ENCODE data around the gene UBR3. TPM values are rescaled to one million over a fixed set of nuclear protein-coding genes. Genes with fewer than 3 reads are reported as not detected.

UBR3 gene
- polyA plus RNA-seq, 1 donor from 2014 or later = 75.2 TPM

GRCh38 chr2:169778446-169778845, 48.8 kb upstream of the UBR3 start:
- no peaks in the 10 kb centered on the region for H3K27me3 ChIP-seq (ENCODE audit: insufficient read depth, low read depth, low read length)
- no peaks in the 10 kb centered on the region for H3K9me3 ChIP-seq (ENCODE audit: low read length)
- TF ChIP-seq MXI1 (conservative IDR thresholded peaks at IDR 0.05; ENCODE audit: poor library complexity, severe bottlenecking) (no peak), SMC3 (conservative IDR thresholded peaks at IDR 0.05; ENCODE audit: poor library complexity) (no peak), EZH2 (IDR thresholded peaks at IDR 0.05; ENCODE audit: borderline replicate concordance, insufficient read depth, low read length, poor library complexity, severe bottlenecking) (no peak), EP300 (conservative IDR thresholded peaks at IDR 0.05; ENCODE audit: poor library complexity, severe bottlenecking) (no peak), TAF1 (IDR thresholded peaks at IDR 0.05; ENCODE audit: low read depth) (no peak), RAD21 (conservative IDR thresholded peaks at IDR 0.05) (no peak), POLR2AphosphoS5 (IDR thresholded peaks at IDR 0.05) (no peak), CTCF (IDR thresholded peaks at IDR 0.05; ENCODE audit: poor library complexity, severe bottlenecking) (no peak), REST (IDR thresholded peaks at IDR 0.05; ENCODE audit: borderline replicate concordance) (no peak)
- no peaks in the 10 kb centered on the region for H3K9me2 ChIP-seq (ENCODE audit: insufficient read depth, low read length)
- no peak overlapping the region for H3K4me2 ChIP-seq (ENCODE audit: low read length)
- H3K4me3 ChIP-seq (ENCODE audit: low read length) = no peak overlapping the region
- H4K20me1 ChIP-seq (ENCODE audit: insufficient read depth) = no peaks in the 10 kb centered on the region
- H3K79me2 ChIP-seq (replicated peaks; ENCODE audit: insufficient read depth, low read length) = no peaks in the 10 kb centered on the region
- H3K36me3 ChIP-seq (ENCODE audit: insufficient read depth, low read length) = no peaks in the 10 kb centered on the region
- H2AFZ ChIP-seq (ENCODE audit: low read depth, low read length) = no peak overlapping the region
- no peak overlapping the region for H3K9ac ChIP-seq (ENCODE audit: low read length)
- no peak overlapping the region for H3K27ac ChIP-seq (ENCODE audit: low read length)
- H3F3A ChIP-seq (ENCODE audit: insufficient read depth, low read length, poor library complexity, severe bottlenecking) = no peaks in the 10 kb centered on the region

GRCh38 chr2:169781249-169782013, 45.8 kb upstream of the UBR3 start:
- Histone ChIP-seq H3K4me3 (ENCODE audit: low read length) (no peak overlapping the region), H4K20me1 (ENCODE audit: insufficient read depth) (no peaks in the 10 kb centered on the region), H3K27ac (ENCODE audit: low read length) (no peak overlapping the region), H3K9me3 (ENCODE audit: low read length) (no peaks in the 10 kb centered on the region), H3K36me3 (ENCODE audit: insufficient read depth, low read length) (no peaks in the 10 kb centered on the region), H3K9ac (ENCODE audit: low read length) (no peak overlapping the region), H3F3A (ENCODE audit: insufficient read depth, low read length, poor library complexity, severe bottlenecking) (no peaks in the 10 kb centered on the region), H3K4me2 (ENCODE audit: low read length) (no peak overlapping the region), H3K27me3 (ENCODE audit: insufficient read depth, low read depth, low read length) (no peaks in the 10 kb centered on the region), H3K79me2 (replicated peaks; ENCODE audit: insufficient read depth, low read length) (no peaks in the 10 kb centered on the region), H3K9me2 (ENCODE audit: insufficient read depth, low read length) (no peaks in the 10 kb centered on the region), H2AFZ (ENCODE audit: low read depth, low read length) (no peak overlapping the region)
- TF ChIP-seq REST (IDR thresholded peaks at IDR 0.05; ENCODE audit: borderline replicate concordance) (no peak), MXI1 (conservative IDR thresholded peaks at IDR 0.05; ENCODE audit: poor library complexity, severe bottlenecking) (no peak), EZH2 (IDR thresholded peaks at IDR 0.05; ENCODE audit: borderline replicate concordance, insufficient read depth, low read length, poor library complexity, severe bottlenecking) (no peak), SMC3 (conservative IDR thresholded peaks at IDR 0.05; ENCODE audit: poor library complexity) (no peak), CTCF (IDR thresholded peaks at IDR 0.05; ENCODE audit: poor library complexity, severe bottlenecking) (no peak), EP300 (conservative IDR thresholded peaks at IDR 0.05; ENCODE audit: poor library complexity, severe bottlenecking) (no peak)
